Mesothelial cell of epicardium (in vitro differentiated cells): ENCODE measurements around the gene IL1RAPL1. TPM values are rescaled to one million over a fixed set of nuclear protein-coding genes. Genes with fewer than 3 reads are reported as not detected.

Source experiments
- DNase-seq, 2 experiments: peaks; one replicate each; pipeline ENCODE4 v3.0.0; 2021; ENCODE audit warnings: low spot score in 2 of 2; ENCODE audit not compliant: unreplicated experiment in 2 of 2
- H3K27ac Mint-ChIP-seq: 2 replicates; pipeline ENCODE4 v1.8.0; 2021; ENCODE audit warnings: mixed read lengths
- H3K27me3 Mint-ChIP-seq: 2 replicates; pipeline ENCODE4 v1.8.0; 2021; ENCODE audit warnings: low read depth, mixed read lengths
- H3K36me3 Mint-ChIP-seq: 2 replicates; pipeline ENCODE4 v1.8.0; 2021; ENCODE audit warnings: mixed read lengths
- H3K4me1 Mint-ChIP-seq: 2 replicates; pipeline ENCODE4 v1.8.0; 2021; ENCODE audit warnings: mixed read lengths
- H3K4me3 Mint-ChIP-seq: 2 replicates; pipeline ENCODE4 v1.8.0; 2021; ENCODE audit warnings: mild to moderate bottlenecking, moderate library complexity, mixed read lengths
- H3K9me3 Mint-ChIP-seq: 2 replicates; pipeline ENCODE4 v1.8.0; 2021; ENCODE audit warnings: mixed read lengths
- CTCF ChIP-seq: fragments of 200-600 bp; sonication (generic); IDR thresholded peaks from one replicate; pipeline ENCODE4 v1.5.0; 2021; ENCODE audit warnings: antibody characterized with exemption; ENCODE audit not compliant: unreplicated experiment
- microRNA-seq: library from miRNA; unstranded; fragments of <30 nt; microRNA quantifications from one replicate; pipeline ENCODE4 v1.2.0, GENCODE V29; 2021; ENCODE audit warnings: inconsistent platforms, mixed read lengths
- total RNA-seq: library from RNA; stranded (reverse); gene quantifications from 3 replicates; pipeline ENCODE4 v1.2.1, GENCODE V29; 2021

IL1RAPL1 gene
- total RNA-seq, 1 donor from 2014 or later: 17.0 TPM

- Mint-ChIP-seq H3K4me1 (peaks cover 11% of the 10 kb centered on the region), H3K9me3 (peaks cover 2% of the 10 kb centered on the region), H3K27ac (no peak overlapping the region), H3K27me3 (no peaks in the 10 kb centered on the region), H3K4me3 (no peak overlapping the region), H3K36me3 (no peaks in the 10 kb centered on the region)
- TF ChIP-seq CTCF: no peak
- DNase-seq: no peak
Measured at GRCh38 chrX:29965634-29966033, 1378.4 kb downstream of the IL1RAPL1 start.

GRCh38 chrX:29992083-29992482 is 1404.8 kb downstream of the IL1RAPL1 start:
- no peak overlapping the region for H3K4me3 Mint-ChIP-seq
- H3K27ac Mint-ChIP-seq: no peak overlapping the region
- no peaks in the 10 kb centered on the region for H3K4me1 Mint-ChIP-seq
- no peaks in the 10 kb centered on the region for H3K27me3 Mint-ChIP-seq
- H3K9me3 Mint-ChIP-seq: peaks cover 28% of the 10 kb centered on the region
- no peak for TF ChIP-seq CTCF
- H3K36me3 Mint-ChIP-seq: peaks cover 7% of the 10 kb centered on the region
- DNase-seq: no peak

- peaks cover 7% of the 10 kb centered on the region for H3K27me3 Mint-ChIP-seq
- TF ChIP-seq CTCF: no peak
- H3K36me3 Mint-ChIP-seq: no peaks in the 10 kb centered on the region
- H3K4me3 Mint-ChIP-seq: no peak overlapping the region
- no peaks in the 10 kb centered on the region for H3K4me1 Mint-ChIP-seq
- DNase-seq: no peak
- peaks cover 3% of the 10 kb centered on the region for H3K9me3 Mint-ChIP-seq
- H3K27ac Mint-ChIP-seq: no peak overlapping the region
Measured at GRCh38 chrX:30005813-30006212, 1418.6 kb downstream of the IL1RAPL1 start.

Small RNAs within 50 kb of the gene (microRNA-seq; reads per million reads assigned to microRNA genes)
- not detected for gene MIR4666B
